ENCODE measurements around the gene LAPTM5.
A peak's percentile ranks its signal among the peaks of the same experiment; 100 is the strongest.

Gene LAPTM5

DNA sequence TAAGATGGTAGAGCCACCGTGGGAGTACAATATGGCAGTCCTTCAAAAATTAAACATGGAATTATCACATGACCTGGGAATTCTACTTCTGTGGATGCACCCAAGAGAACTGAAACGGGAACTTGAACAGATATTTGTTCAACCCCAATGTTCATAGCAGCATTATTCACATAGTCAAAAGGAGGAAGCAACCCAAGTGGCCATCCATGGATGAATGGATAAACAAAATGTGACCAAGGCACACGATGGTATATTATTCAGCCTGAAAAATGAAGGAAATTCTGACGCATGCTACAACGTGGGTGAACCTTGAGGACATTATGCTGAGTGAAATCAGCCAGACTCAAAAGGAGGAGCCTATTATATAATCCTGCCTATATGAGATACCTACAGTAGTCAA is 22.8 kb upstream of the LAPTM5 start:
- Mint-ChIP-seq H3K4me3 (no peak overlapping the region), H3K27me3 (no peaks in the 10 kb centered on the region), H3K9me3 (no peaks in the 10 kb centered on the region), H3K4me1 (ENCODE audit: low read depth) (peaks cover 23% of the 10 kb centered on the region), H3K27ac (no peak overlapping the region), H3K36me3 (ENCODE audit: low read depth) (no peaks in the 10 kb centered on the region)
- DNase-seq = no peak

DNA sequence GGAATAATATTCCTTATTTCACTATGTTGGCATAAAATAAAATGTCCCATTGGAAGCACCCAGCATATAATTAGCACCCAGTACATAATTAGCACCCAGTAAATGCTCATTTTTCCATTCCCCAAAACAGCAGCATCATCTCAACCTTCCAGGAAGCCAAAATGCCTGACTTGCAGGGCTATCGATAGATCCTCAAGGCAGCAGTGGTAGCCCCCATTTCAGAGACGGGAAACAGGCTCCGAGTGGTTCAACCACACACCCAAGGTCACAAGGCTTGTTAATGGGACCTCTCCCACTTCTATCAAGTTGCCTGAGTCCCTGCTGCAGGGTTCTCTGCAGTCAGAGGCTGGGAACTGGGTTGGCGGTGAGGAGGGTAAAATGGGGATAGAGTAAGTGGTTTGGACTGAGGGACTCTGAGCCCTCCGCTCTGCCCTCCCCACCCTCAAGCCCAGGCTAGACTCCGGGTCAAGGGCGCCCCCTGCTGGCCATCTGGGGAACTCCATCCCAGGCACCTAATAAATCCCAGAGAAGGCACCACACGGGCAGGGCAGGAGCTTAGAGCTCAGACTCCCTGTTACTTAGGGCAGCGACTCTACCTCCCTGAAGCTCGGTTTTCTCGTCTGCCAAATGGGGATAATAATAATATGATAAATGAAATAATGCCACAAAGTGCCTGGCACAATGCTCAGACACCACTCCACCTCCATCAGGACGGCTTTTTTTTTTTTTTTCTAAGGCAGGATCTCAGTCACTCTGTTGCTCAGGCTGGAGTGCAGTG is 21.9 kb upstream of the LAPTM5 start:
- Mint-ChIP-seq H3K4me1 (ENCODE audit: low read depth) (peaks cover 23% of the 10 kb centered on the region), H3K27me3 (no peaks in the 10 kb centered on the region), H3K27ac (no peak overlapping the region), H3K9me3 (no peaks in the 10 kb centered on the region), H3K36me3 (ENCODE audit: low read depth) (no peaks in the 10 kb centered on the region), H3K4me3 (no peak overlapping the region)
- DNase-seq = peak; percentile 99

DNA sequence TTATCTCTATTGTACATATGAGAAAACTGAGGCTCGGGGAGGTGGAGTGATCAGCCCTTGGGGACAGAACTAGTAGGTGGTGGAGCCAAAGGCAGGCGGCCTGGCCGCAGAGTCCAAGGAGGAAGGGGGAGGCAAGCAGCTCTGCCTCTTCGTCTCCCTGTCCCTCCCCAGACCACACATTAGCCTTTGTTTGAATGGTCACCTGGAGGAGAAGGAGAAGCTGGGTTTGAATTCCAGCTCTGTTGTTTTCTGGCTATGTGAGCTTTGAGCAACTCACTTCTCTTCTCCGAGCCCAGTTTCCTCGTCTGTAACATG is 21.4 kb upstream of the LAPTM5 start:
- Mint-ChIP-seq H3K36me3 (ENCODE audit: low read depth) (no peaks in the 10 kb centered on the region), H3K4me3 (no peak overlapping the region), H3K9me3 (no peaks in the 10 kb centered on the region), H3K4me1 (ENCODE audit: low read depth) (peaks cover 23% of the 10 kb centered on the region), H3K27ac (no peak overlapping the region), H3K27me3 (no peaks in the 10 kb centered on the region)
- no peak for DNase-seq

DNA sequence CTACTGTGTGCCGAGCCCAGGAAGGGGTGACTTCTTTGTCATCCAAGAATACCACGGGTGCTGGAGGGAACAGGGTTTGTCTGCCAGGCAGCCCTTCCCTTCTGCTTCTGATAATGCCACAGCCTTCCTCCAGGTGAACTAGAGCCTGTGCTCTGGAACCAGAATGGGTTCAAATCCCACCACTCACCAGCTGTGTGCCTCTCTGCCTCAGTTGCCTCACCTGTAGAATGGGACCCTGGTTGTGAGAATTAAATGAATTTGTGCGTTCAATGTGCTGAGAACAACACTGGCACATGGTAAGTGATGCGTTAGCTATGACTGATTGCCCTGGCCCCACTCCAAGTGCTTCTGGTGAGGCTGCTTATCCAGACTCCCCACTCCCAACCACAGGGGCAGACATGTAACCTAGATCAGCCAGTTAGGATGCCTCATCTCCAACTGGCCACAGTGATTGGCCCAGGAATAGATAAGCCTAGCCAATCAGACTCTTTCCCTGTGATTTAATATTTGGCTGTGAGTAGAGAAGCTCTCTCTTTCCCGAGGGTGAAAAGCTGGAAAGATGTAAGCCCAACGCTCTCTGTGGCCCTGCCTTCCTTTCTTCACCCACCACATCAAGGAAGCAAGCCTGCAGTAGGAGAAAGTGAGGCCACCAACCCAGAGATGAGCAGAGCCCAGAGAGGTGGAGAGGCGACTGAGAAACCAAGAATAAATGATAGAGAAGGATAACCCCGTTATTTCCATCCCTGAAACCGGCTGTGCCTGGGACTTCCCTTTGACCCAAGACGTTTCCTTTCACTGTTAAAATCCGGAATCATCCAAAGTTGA is 20.8 kb upstream of the LAPTM5 start:
- H3K27me3 Mint-ChIP-seq = no peaks in the 10 kb centered on the region
- H3K9me3 Mint-ChIP-seq = no peaks in the 10 kb centered on the region
- no peak overlapping the region for H3K27ac Mint-ChIP-seq
- no peak overlapping the region for H3K4me3 Mint-ChIP-seq
- no peaks in the 10 kb centered on the region for H3K36me3 Mint-ChIP-seq (ENCODE audit: low read depth)
- H3K4me1 Mint-ChIP-seq (ENCODE audit: low read depth) = peaks cover 23% of the 10 kb centered on the region
- no peak for DNase-seq

DNA sequence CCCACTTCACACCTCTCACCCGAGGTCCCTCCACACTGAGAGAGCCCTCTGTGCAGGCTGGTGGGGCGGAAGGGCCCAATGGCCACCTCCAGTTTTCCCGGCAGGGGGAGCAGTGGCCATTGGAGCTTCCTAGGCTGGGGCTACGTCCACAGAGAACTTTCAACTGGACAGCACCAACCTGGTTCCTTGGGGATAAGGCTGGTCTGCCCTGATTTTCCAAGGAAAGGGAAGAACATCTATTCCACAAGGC is 20.3 kb upstream of the LAPTM5 start:
- Mint-ChIP-seq H3K4me3 (no peak overlapping the region), H3K9me3 (no peaks in the 10 kb centered on the region), H3K27me3 (no peaks in the 10 kb centered on the region), H3K36me3 (ENCODE audit: low read depth) (no peaks in the 10 kb centered on the region), H3K27ac (no peak overlapping the region), H3K4me1 (ENCODE audit: low read depth) (peaks cover 20% of the 10 kb centered on the region)
- DNase-seq = no peak

DNA sequence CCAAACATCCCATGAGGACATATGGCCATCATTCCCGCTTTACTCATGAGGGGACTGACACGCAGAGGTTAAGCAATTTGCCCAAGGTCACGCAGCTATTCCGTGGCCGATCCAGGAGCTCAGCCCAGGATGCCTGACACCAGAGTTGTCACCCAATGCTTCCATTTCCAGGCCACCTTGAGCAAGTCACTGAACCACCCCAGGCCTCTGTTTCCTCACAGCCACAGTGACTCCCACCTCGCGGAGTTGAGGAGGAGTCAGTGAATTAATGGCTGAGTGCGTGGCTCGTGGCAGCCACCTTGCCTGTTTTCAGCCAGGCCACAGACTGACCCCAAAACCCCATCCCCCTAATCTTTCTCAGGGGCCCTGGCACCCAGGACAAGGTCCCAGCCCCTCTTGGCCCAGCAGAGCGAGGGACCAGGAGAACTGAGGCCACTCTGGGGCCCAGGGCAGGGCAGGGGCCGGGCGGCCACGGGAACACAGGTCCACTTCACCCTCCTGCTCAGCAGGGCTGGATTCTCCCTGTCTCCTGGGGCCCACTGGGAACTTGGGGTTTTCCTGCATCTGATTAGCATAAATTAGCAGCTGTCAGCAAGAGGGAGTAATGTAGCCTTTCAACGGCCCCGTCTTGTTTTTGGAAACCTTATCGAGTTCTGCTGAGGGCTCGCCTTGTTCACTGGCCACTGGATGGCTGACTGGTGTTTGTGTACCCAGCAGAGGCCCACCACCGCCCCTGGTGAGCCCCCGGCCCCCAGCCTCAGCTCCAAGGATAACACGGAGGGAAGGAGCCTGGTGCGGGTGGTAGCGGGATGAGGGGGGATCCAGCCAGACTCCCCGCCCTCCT is 19.7 kb upstream of the LAPTM5 start:
- H3K4me1 Mint-ChIP-seq (ENCODE audit: low read depth) = peaks cover 15% of the 10 kb centered on the region
- no peaks in the 10 kb centered on the region for H3K27me3 Mint-ChIP-seq
- no peak for DNase-seq
- no peaks in the 10 kb centered on the region for H3K9me3 Mint-ChIP-seq
- no peak overlapping the region for H3K4me3 Mint-ChIP-seq
- H3K36me3 Mint-ChIP-seq (ENCODE audit: low read depth) = no peaks in the 10 kb centered on the region
- no peak overlapping the region for H3K27ac Mint-ChIP-seq

DNA sequence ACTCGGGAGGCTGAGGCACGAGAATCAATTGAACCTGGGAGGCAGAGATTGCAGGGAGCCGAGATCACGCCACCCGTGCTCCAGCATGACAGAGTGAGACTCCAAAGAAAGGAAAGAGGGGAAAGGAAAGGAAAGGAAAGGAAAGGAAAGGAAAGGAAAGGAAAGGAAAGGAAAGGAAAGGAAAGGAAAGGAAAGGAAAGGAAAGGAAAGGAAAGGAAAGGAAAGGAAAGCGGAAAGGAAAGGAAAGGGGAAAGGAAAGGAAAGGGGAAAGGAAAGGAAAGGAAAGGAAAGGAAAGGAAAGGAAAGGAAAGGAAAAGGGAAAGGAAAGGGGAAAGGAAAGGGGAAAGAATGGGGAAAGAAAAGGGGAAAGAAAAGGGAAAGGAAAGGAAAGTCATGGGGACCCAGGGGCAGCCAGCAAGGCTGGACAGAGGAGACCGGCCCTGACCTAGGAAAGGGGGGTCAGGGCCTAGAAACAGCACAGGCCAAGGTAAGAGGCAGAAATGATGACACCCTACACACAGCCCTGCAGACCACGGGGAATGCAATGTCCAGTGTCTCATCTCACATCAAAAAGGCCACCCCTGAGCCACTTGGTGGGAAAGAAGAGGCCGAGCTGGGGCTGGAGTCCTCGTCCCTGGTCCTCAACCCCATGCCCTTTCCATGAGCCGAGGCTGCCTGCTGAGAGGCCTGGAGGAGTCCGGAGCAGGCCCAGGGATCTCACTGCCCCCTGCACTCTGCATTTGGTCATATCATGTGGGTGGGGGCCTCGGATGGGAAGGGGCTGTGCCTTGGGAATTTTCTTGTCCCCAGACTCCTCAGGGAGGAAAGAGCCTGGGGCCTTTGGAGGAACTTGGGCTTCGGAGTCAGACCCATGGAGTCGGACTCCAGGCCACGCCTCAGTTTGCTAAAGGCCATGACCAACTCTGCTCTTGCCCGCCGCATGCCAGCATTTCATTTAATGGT is 18.8 kb upstream of the LAPTM5 start:
- Mint-ChIP-seq H3K9me3 (no peaks in the 10 kb centered on the region), H3K36me3 (ENCODE audit: low read depth) (no peaks in the 10 kb centered on the region), H3K27ac (no peak overlapping the region), H3K4me1 (ENCODE audit: low read depth) (peaks cover 14% of the 10 kb centered on the region), H3K4me3 (no peak overlapping the region), H3K27me3 (no peaks in the 10 kb centered on the region)
- DNase-seq = no peak

DNA sequence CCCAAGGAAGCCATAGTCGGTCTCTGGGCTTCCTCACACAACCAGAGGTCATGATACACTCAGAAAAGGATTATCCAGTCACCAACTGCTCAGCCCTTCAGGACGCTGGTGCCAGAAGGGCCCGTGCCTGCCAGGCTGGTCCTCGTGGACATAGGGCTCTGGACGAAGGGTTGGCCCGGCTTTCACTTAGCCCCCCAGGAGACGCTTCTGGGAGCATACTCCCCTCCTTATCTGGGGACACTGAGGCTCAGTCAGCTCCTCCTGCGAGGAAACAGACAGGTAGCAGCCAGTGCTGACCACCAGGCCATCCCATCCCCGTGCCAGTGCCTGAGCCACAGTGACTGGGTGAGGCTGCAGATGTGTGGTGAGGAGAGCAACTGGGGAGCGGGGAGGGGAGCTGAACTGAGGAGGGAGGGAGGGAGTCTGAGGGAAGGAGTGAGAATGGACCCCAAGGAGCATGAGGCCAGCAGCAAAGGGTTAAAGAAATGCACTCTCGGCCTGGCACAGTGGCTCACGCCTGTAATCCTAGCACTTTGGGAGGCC is 17.9 kb upstream of the LAPTM5 start:
- DNase-seq = no peak
- H3K4me1 Mint-ChIP-seq (ENCODE audit: low read depth) = peaks cover 14% of the 10 kb centered on the region
- H3K27me3 Mint-ChIP-seq = no peaks in the 10 kb centered on the region
- H3K27ac Mint-ChIP-seq = no peak overlapping the region
- H3K36me3 Mint-ChIP-seq (ENCODE audit: low read depth) = no peaks in the 10 kb centered on the region
- H3K4me3 Mint-ChIP-seq = no peak overlapping the region
- no peaks in the 10 kb centered on the region for H3K9me3 Mint-ChIP-seq

DNA sequence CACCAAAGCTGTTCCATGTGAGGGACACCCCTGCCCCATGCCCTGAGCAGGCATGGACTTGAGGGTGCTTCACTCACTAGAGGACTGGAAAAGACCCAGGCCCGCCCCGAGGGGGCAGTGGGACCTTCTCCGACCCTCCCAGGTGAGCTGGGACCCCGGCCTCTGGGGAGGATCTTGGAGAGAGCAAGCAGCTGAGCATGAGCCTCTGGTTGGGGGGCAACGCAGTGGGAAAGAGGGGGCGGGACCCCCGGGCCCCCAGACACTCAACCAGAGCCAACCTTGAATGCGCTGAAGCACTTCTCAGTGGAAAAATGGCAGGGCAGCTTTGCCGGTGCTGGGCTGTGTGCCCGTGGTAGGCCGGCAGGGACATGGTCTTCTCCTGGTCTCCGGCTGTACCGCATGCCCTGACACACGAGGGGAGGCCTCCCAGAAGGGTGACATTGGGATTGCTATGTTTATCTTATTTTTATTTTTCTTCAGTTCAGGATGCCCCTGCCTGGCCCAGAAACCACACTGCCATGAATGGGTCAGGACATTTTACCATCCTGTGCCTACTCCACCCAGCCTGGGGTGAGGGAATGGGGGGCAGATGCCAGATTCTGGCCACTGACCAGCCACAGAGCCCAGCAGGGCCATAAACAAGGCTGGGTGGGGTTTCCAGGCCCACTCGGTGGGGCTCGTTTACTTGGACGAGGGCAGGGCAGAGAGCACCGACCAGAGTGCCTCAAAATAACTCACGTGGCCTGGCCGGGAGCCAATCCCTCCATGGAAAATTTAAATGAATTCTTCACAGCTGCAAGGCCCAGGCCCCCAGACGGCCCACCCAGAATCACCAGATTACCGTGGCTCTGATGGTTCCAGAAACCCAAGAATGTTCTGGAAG is 17.2 kb upstream of the LAPTM5 start:
- no peaks in the 10 kb centered on the region for H3K9me3 Mint-ChIP-seq
- DNase-seq = no peak
- no peaks in the 10 kb centered on the region for H3K36me3 Mint-ChIP-seq (ENCODE audit: low read depth)
- H3K4me1 Mint-ChIP-seq (ENCODE audit: low read depth) = peaks cover 14% of the 10 kb centered on the region
- H3K4me3 Mint-ChIP-seq = no peak overlapping the region
- H3K27me3 Mint-ChIP-seq = no peaks in the 10 kb centered on the region
- H3K27ac Mint-ChIP-seq = no peak overlapping the region

DNA sequence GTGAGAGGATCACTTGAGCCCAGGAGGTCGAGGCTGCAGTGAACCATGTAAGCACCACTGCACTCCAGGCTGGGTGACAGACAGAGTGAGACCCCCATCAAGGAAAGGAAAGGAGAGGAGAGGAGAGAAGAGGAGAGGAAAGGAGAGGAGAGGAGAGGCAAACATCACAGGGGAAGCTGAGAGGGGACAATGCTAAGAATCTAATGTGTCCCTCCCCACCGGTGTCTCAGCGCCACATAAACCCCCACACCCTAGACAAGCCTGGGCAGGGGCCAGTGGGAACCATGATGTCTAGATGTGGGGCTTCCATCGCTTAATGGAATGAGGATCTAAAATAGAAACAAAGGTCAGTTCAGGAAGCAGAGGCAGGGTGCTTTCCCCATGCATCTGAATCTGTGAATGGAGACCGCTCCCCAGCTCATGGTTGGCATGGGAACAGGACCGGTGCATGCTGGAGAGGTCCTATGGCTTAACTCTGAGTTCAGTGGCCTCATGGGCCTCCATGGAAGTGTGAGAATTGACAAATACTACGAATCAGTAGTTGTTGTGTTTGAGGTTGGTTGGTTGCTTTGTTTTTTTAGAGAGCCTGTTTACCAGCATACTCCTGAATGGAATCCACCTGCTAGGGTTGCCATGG is 16.3 kb upstream of the LAPTM5 start:
- Mint-ChIP-seq H3K4me1 (ENCODE audit: low read depth) (peaks cover 7% of the 10 kb centered on the region), H3K27ac (no peak overlapping the region), H3K36me3 (ENCODE audit: low read depth) (no peaks in the 10 kb centered on the region), H3K4me3 (no peak overlapping the region), H3K27me3 (no peaks in the 10 kb centered on the region), H3K9me3 (no peaks in the 10 kb centered on the region)
- DNase-seq = no peak

DNA sequence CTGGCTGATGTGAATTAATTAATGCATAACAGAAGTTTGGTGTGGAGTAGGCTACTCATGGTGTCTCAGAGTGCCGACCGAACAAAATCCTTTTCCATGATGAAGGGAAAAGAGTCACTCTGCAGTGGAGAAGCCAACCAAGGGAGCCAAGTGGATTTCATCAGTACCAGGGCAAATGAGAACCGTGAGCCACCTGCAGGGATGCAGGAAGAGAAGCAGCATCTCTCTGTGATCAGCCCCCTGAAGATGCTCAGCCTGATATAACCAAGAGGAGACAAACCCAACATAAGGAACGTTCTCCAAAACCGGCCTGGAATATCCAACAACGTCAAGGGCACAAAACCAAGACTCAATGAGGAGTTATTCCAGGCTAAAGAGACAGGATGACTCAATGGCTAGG is 13.4 kb upstream of the LAPTM5 start:
- no peak overlapping the region for H3K27ac Mint-ChIP-seq
- H3K4me1 Mint-ChIP-seq (ENCODE audit: low read depth) = peaks cover 15% of the 10 kb centered on the region
- H3K36me3 Mint-ChIP-seq (ENCODE audit: low read depth) = no peaks in the 10 kb centered on the region
- no peaks in the 10 kb centered on the region for H3K27me3 Mint-ChIP-seq
- H3K4me3 Mint-ChIP-seq = no peak overlapping the region
- no peak for DNase-seq
- no peaks in the 10 kb centered on the region for H3K9me3 Mint-ChIP-seq

DNA sequence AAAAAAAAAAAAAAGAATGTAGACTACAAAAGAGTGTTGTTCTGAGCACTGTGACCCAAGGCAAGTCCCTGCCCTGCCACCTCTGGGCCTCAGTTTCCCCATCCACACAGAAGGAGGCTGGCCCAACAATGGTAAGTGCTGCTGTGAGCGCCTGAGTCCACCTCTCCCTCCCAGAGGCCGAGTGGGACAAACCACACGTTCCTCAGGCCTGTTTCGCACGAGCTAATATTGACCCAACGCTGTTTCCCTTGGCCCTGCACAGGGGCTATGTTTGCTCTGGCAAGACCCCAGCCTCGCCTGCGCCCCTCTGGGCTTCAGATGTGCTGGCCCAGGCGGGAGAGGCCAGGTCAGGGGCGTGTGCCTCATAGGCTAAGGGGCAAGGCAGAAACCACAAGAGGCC is 12.6 kb upstream of the LAPTM5 start:
- H3K36me3 Mint-ChIP-seq (ENCODE audit: low read depth) = no peaks in the 10 kb centered on the region
- H3K27ac Mint-ChIP-seq = no peak overlapping the region
- H3K4me1 Mint-ChIP-seq (ENCODE audit: low read depth) = peaks cover 24% of the 10 kb centered on the region
- H3K9me3 Mint-ChIP-seq = no peaks in the 10 kb centered on the region
- H3K27me3 Mint-ChIP-seq = no peaks in the 10 kb centered on the region
- H3K4me3 Mint-ChIP-seq = no peak overlapping the region
- no peak for DNase-seq

All from activated T-cell treated with anti-CD3 and anti-CD28 coated beads, Interleukin-2, amount 50 U/mL, for 24 hours (primary cell).